K562 (cell line): Measurements from ENCODE around the gene IKBKE. TPM values are rescaled to one million over a fixed set of nuclear protein-coding genes. Genes with fewer than 3 reads are reported as not detected.
A peak's percentile ranks its signal among the peaks of the same experiment; 100 is the strongest.

ENCODE experiments used
- BCL6 ChIP-seq: fragments of 250-450 bp; sonication (Bioruptor Pico); IDR thresholded peaks from 2 replicates; pipeline ENCODE4 v1.4.0; 2020
- BCOR ChIP-seq: fragments of 450-650 bp; IDR thresholded peaks from 2 replicates; pipeline ENCODE4 v1.6.1; 2016
- HDAC3 ChIP-seq: fragments of 450-650 bp; IDR thresholded peaks from 2 replicates; pipeline ENCODE4 v1.6.1; 2018; ENCODE audit warnings: borderline replicate concordance, mild to moderate bottlenecking, moderate library complexity; ENCODE audit not compliant: partially characterized antibody
- MGA ChIP-seq: fragments of 450-650 bp; IDR thresholded peaks from 2 replicates; pipeline ENCODE4 v1.6.1; 2016; ENCODE audit warnings: mild to moderate bottlenecking, moderate library complexity
- NFRKB ChIP-seq: fragments of 450-650 bp; IDR thresholded peaks from 2 replicates; pipeline ENCODE4 v1.6.1; 2016; ENCODE audit warnings: low read depth
- NR4A1 ChIP-seq, 2 experiments: fragments of 250-450 bp in 1 of 2; fragments of 450-650 bp in 1 of 2; sonication (Bioruptor Pico) in 1 of 2; IDR thresholded peaks; 2 replicates each; pipeline versions ENCODE4 v1.4.0 to v1.6.1; 2016 to 2020; ENCODE audit warnings: mild to moderate bottlenecking in 2 of 2, missing compliant biosample characterization in 1 of 2, missing genetic modification characterization in 1 of 2, moderate library complexity in 1 of 2
- RBM25 ChIP-seq: fragments of 200-400 bp; formaldehyde crosslinking; IDR thresholded peaks from 2 replicates; pipeline ENCODE4 v1.6.1; 2018; ENCODE audit warnings: low read length, low read depth, moderate library complexity; ENCODE audit not compliant: severe bottlenecking
- RFX1 ChIP-seq: fragments of 450-650 bp; IDR thresholded peaks from 2 replicates; pipeline ENCODE4 v1.6.1; 2016; ENCODE audit warnings: mild to moderate bottlenecking, moderate library complexity
- ZBTB11 ChIP-seq, 3 experiments: fragments of 200-800 bp in 1 of 3; fragments of 250-450 bp in 1 of 3; fragments of 450-650 bp in 1 of 3; sonication (Bioruptor Pico) in 1 of 3; sonication (Bioruptor generic) in 1 of 3; formaldehyde crosslinking in 1 of 3; IDR thresholded peaks; 2 replicates each; pipeline versions ENCODE4 v1.6.1 to v1.8.0; 2016 to 2022; ENCODE audit warnings: mild to moderate bottlenecking in 2 of 3, missing genetic modification characterization in 2 of 3, missing compliant biosample characterization in 1 of 3, moderate library complexity in 1 of 3
- ZFP36 ChIP-seq: fragments of 150-350 bp; IDR thresholded peaks from 2 replicates; pipeline ENCODE4 v1.6.1; 2018; ENCODE audit warnings: low read length, low read depth; ENCODE audit not compliant: partially characterized antibody
- ZNF282 ChIP-seq: sonication (generic); formaldehyde crosslinking; IDR thresholded peaks from 2 replicates; pipeline ENCODE4 v1.8.1; 2023; ENCODE audit warnings: missing genetic modification reagents
- ZNF696 ChIP-seq: fragments of 250-450 bp; sonication (Bioruptor Pico); conservative IDR thresholded peaks from 2 replicates; pipeline ENCODE4 v1.4.0; 2020; ENCODE audit warnings: mild to moderate bottlenecking, moderate library complexity
- polyA plus RNA-seq, 8 experiments: library from polyadenylated mRNA; depleted of rRNA in 4 of 8; stranded (reverse) in 5 of 8; unstranded in 3 of 8; fragments of >200 nt; fragmentation: Nextera tagmentation in 2 of 8; fragmentation: Illumina TruSeq in 1 of 8; extraction: Ambion mirVana in 2 of 8; extraction: Trizol in 1 of 8; gene quantifications; 2 replicates each; pipeline versions ENCODE4 v1.2.1 to v1.2.3, GENCODE V29; 2011 to 2014; ENCODE audit warnings: inconsistent platforms in 1 of 8, missing spikeins in 1 of 8
- total RNA-seq, 7 experiments: library from RNA; depleted of rRNA in 6 of 7; stranded (reverse); fragments of >200 nt in 6 of 7; fragmentation: Illumina TruSeq in 2 of 7; extraction: Trizol in 2 of 7; gene quantifications; 2 replicates each; pipeline versions ENCODE4 v1.2.1 to v1.2.3, GENCODE V29; 2011 to 2021; ENCODE audit warnings: low replicate concordance in 1 of 7

Gene IKBKE
- total and polyA plus RNA-seq, 9 of the 15 experiments (the other 6 are each of a cell fraction or from before 2014, with no cell fraction given): 2.3 to 9.0 (median 4.8) TPM

- TF ChIP-seq ZBTB11 (CRISPR knock-in tag; IDR thresholded peaks at IDR 0.05) (no peak; a peak in 1 of 6 replicates), BCOR (no peak), BCL6 (CRISPR knock-in tag) (no peak), HDAC3 (no peak), NFRKB (no peak), ZFP36 (peak; percentile 43), MGA (no peak), RBM25 (no peak), RFX1 (no peak), NR4A1 (CRISPR knock-in tag; IDR thresholded peaks at IDR 0.05) (no peak), NR4A1 (tag; IDR thresholded peaks at IDR 0.05) (peak; percentile 36; the same call in 1 of the 2 replicates), ZNF696 (no peak), ZNF282 (CRISPR knock-in tag) (no peak)
These were observed 20.6 kb downstream of the IKBKE start (continued) for GRCh38 chr1:206490771-206491405.
